Measurements from ENCODE around the gene RPEL1.
A peak's percentile ranks its signal among the peaks of the same experiment; 100 is the strongest.
"Not testable (repeated sequence)": the region's sequence is repeated elsewhere in the genome, so short reads cannot be mapped to it uniquely, and the experiment has no call there.

Gene RPEL1

GRCh38 chr10:103235775-103236174 lies 9.9 kb upstream of the RPEL1 start:
- DNase-seq: no peak

GRCh38 chr10:103238506-103239252 lies 7.0 kb upstream of the RPEL1 start:
- DNase-seq: no peak

- DNase-seq: no peak
These were observed 4.2 kb upstream of the RPEL1 start for GRCh38 chr10:103241262-103242011.

- DNase-seq: peak in 5 of 6 experiments; percentile 24 to 70 (median 46)
These were observed 918 bp upstream of the RPEL1 start for GRCh38 chr10:103244666-103245271.

- DNase-seq: no peak
These were observed 637 bp downstream of the RPEL1 start for GRCh38 chr10:103246324-103246723.

- DNase-seq: no peak
These were observed 8.4 kb downstream of the RPEL1 start for GRCh38 chr10:103254113-103254512.

GRCh38 chr10:103254538-103255325 lies 9.0 kb downstream of the RPEL1 start:
- DNase-seq: no peak

GRCh38 chr10:103256613-103257012 lies 10.9 kb downstream of the RPEL1 start:
- DNase-seq: no peak

- no peak for DNase-seq
These were observed 12.1 kb downstream of the RPEL1 start for GRCh38 chr10:103257812-103258211.

GRCh38 chr10:103258928-103259327 lies 13.2 kb downstream of the RPEL1 start:
- DNase-seq: not testable (repeated sequence)

GRCh38 chr10:103259989-103260388 lies 14.3 kb downstream of the RPEL1 start:
- no peak for DNase-seq

GRCh38 chr10:103262229-103262628 lies 16.5 kb downstream of the RPEL1 start:
- no peak for DNase-seq

- peak in 3 of 6 experiments; percentile 4 to 24 (median 6) for DNase-seq
These were observed 20.1 kb downstream of the RPEL1 start for GRCh38 chr10:103265717-103266329.

GRCh38 chr10:103273041-103273441 lies 27.4 kb downstream of the RPEL1 start:
- DNase-seq: no peak

- no peak for DNase-seq
These were observed 30.7 kb downstream of the RPEL1 start for GRCh38 chr10:103276251-103276895.

- no peak for DNase-seq
These were observed 31.4 kb downstream of the RPEL1 start, which contains the start of gene INA for GRCh38 chr10:103276896-103277712. Gene INA, plus strand, starts transcription at chr10:103277138. Its CDS starts 74 bp downstream, at chr10:103277212.

GRCh38 chr10:103277713-103278536 lies 32.2 kb downstream of the RPEL1 start:
- DNase-seq: no peak

- DNase-seq: no peak
These were observed 32.8 kb downstream of the RPEL1 start for GRCh38 chr10:103278537-103278823.

- DNase-seq: peak in 5 of 6 experiments; percentile 3 to 45 (median 15)
These were observed 33.2 kb downstream of the RPEL1 start for GRCh38 chr10:103278862-103279298.

GRCh38 chr10:103280031-103280430 lies 34.3 kb downstream of the RPEL1 start:
- no peak for DNase-seq

Data from stimulated activated naive CD4-positive, alpha-beta T cell (primary cell).